ENCODE results near the gene HAO2.

The HAO2 gene

GRCh38 chr1:119442756-119443155 is 74.2 kb downstream of the HAO2 start:
- DNase-seq = no peak

Measured in activated CD4-positive, alpha-beta T cell treated with anti-CD3 and anti-CD28 coated beads for 48 hours (primary cell).